Kidney epithelial cell (primary cell): ENCODE data around the gene CHST15. TPM values are rescaled to one million over a fixed set of nuclear protein-coding genes. Genes with fewer than 3 reads are reported as not detected.

Experiments used
- DNase-seq: peaks from one replicate; pipeline ENCODE4 v3.0.0-alpha.2; 2010; ENCODE audit warnings: low read depth
- H3K27me3 ChIP-seq: 2 replicates; pipeline ENCODE4 v1.6.0; 2011; ENCODE audit warnings: low read length; ENCODE audit not compliant: control insufficient read depth, insufficient read depth
- H3K36me3 ChIP-seq: 2 replicates; pipeline ENCODE4 v1.5.1; 2011; ENCODE audit warnings: low read length; ENCODE audit not compliant: control insufficient read depth, insufficient read depth
- H3K4me3 ChIP-seq: 2 replicates; pipeline ENCODE4 v1.5.1; 2011; ENCODE audit warnings: low read depth, mild to moderate bottlenecking, control low read depth, low read length
- CTCF ChIP-seq: IDR thresholded peaks from 2 replicates; pipeline ENCODE4 v1.5.1; 2011; ENCODE audit warnings: mild to moderate bottlenecking, moderate library complexity, low read length, control low read depth, inconsistent platforms; ENCODE audit not compliant: insufficient read depth, poor library complexity, severe bottlenecking
- total RNA-seq: library from RNA; depleted of rRNA; stranded (reverse); fragments of >200 nt; gene quantifications from 2 replicates; pipeline ENCODE4 v1.2.3, GENCODE V29; 2015

Gene CHST15
- total RNA-seq, 1 donor from 2014 or later = 18.1 TPM

- H3K4me3 ChIP-seq = no peak overlapping the region
- TF ChIP-seq CTCF = no peak
- H3K27me3 ChIP-seq = no peaks in the 10 kb centered on the region
- H3K36me3 ChIP-seq = no peaks in the 10 kb centered on the region
- DNase-seq = no peak
These were observed 27.2 kb downstream of the CHST15 start for GRCh38 chr10:124066126-124066700.

DNA sequence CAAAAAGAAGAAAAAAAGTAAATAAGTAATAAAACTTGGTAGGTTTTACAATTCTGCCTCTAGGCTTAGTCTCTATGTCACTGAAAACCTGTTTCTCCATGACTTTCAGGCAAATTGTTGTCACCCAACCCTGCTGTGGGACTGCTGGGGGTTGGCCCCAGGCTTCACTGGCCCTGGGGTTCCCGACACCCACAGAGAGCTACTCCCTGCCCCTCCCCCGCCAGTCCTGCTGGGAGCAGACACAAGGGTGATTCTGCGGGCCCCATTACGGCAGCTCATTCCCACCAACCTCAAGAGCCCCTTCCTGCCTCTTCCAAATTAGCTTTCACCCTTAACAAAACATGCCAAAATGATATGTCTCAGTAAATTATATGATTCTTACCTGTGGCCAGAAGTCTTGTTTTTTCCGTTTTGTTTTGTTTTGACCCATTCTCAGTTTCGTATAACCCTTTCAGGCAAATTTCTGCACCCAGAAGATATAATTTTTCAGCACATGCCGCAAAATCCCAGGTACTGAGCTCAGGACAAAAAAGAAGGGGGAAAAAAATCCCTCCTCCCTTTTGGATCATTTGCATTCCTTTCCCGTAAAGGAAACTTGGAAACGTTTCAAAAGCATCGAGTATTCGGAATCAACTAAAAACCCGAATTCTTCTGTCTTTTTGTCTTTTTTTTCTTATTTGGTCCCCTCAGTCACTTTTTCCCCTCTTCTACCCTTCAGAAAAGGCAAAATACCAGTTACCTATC, 27.8 kb downstream of the CHST15 start:
- no peaks in the 10 kb centered on the region for H3K27me3 ChIP-seq
- no peak for DNase-seq
- no peak for TF ChIP-seq CTCF
- H3K36me3 ChIP-seq = no peaks in the 10 kb centered on the region
- H3K4me3 ChIP-seq = no peak overlapping the region

GRCh38 chr10:124064676-124065075, 28.7 kb downstream of the CHST15 start:
- Histone ChIP-seq H3K4me3 (no peak overlapping the region), H3K27me3 (no peaks in the 10 kb centered on the region), H3K36me3 (no peaks in the 10 kb centered on the region)
- DNase-seq = no peak
- TF ChIP-seq CTCF = no peak

GRCh38 chr10:124063750-124064603, 29.4 kb downstream of the CHST15 start:
- DNase-seq = no peak
- Histone ChIP-seq H3K27me3 (no peaks in the 10 kb centered on the region), H3K36me3 (no peaks in the 10 kb centered on the region), H3K4me3 (no peak overlapping the region)
- TF ChIP-seq CTCF = no peak

DNA sequence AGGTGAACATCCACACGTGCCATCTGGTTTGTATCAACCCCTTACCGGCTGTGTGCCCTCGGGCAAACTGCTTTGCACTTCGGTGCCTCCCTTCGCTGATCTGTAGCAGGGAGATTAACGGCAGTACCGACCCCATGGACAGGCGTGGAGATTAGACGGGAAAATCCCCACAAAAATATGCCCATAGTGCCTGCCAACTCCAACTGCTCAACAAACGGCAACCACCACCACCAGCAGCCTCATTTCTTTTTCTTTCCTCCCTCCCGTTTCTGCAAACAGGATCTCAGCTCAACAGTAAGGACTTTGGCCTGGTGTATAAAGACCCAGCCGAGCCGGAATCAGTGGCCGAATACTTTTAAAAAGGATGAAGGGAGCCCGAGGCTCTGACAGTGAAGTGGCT, 31.0 kb downstream of the CHST15 start:
- no peaks in the 10 kb centered on the region for H3K27me3 ChIP-seq
- no peaks in the 10 kb centered on the region for H3K36me3 ChIP-seq
- no peak for DNase-seq
- H3K4me3 ChIP-seq = no peak overlapping the region
- TF ChIP-seq CTCF = no peak
